Nephron progenitor cell (in vitro differentiated cells): ENCODE results near the gene EML1.

ENCODE experiments used
- DNase-seq: peaks from one replicate; pipeline ENCODE4 v3.0.0; 2021
- H3K27ac Mint-ChIP-seq: 2 replicates; pipeline ENCODE4 v1.8.0; 2021; ENCODE audit warnings: mild to moderate bottlenecking, moderate library complexity, mixed read lengths
- H3K27me3 Mint-ChIP-seq: 2 replicates; pipeline ENCODE4 v1.8.0; 2021; ENCODE audit warnings: mild to moderate bottlenecking, low read depth, mixed read lengths; ENCODE audit not compliant: poor library complexity
- H3K36me3 Mint-ChIP-seq: 2 replicates; pipeline ENCODE4 v1.8.0; 2021; ENCODE audit warnings: low read depth, mixed read lengths
- H3K4me1 Mint-ChIP-seq: 2 replicates; pipeline ENCODE4 v1.8.0; 2021; ENCODE audit warnings: mixed read lengths
- H3K4me3 Mint-ChIP-seq: 2 replicates; pipeline ENCODE4 v1.8.0; 2021; ENCODE audit warnings: mild to moderate bottlenecking, moderate library complexity, mixed read lengths
- H3K9me3 Mint-ChIP-seq: 2 replicates; pipeline ENCODE4 v1.8.0; 2021; ENCODE audit warnings: mild to moderate bottlenecking, moderate library complexity, mixed read lengths
- CTCF ChIP-seq: fragments of 200-600 bp; sonication (generic); IDR thresholded peaks from 2 replicates; pipeline ENCODE4 v1.5.0; 2021; ENCODE audit warnings: antibody characterized with exemption

Gene EML1

GRCh38 chr14:99937475-99938244, 144.4 kb downstream of the EML1 start:
- DNase-seq, result no peak
- H3K4me3 Mint-ChIP-seq, result no peak overlapping the region
- peaks cover 16% of the 10 kb centered on the region for H3K36me3 Mint-ChIP-seq
- peaks cover 13% of the 10 kb centered on the region for H3K4me1 Mint-ChIP-seq
- H3K27ac Mint-ChIP-seq, result no peak overlapping the region
- no peak for TF ChIP-seq CTCF
- no peaks in the 10 kb centered on the region for H3K9me3 Mint-ChIP-seq
- peaks cover 3% of the 10 kb centered on the region for H3K27me3 Mint-ChIP-seq

DNA sequence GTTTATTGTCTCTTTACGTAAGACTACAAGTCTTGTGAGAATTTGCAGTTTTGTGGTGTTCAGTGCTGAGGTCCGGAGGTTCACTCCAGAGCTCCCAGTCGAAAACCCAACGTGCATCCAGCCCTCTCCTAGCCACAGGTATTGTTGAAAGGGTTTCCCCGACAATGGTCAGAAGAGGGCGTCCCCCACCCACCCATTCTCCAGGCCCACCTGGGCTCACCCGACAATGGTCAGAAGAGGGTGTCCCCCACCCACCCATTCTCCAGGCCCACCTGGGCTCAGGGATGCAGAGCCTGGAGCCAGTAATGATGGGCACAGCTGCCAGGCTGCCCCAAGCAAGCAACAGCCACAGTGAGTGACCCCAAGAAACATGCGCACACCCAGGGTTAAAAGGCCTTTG, 145.2 kb downstream of the EML1 start:
- no peak for DNase-seq
- no peak overlapping the region for H3K27ac Mint-ChIP-seq
- H3K4me1 Mint-ChIP-seq, result peaks cover 13% of the 10 kb centered on the region
- peaks cover 3% of the 10 kb centered on the region for H3K27me3 Mint-ChIP-seq
- TF ChIP-seq CTCF, result no peak
- peaks cover 16% of the 10 kb centered on the region for H3K36me3 Mint-ChIP-seq
- H3K4me3 Mint-ChIP-seq, result no peak overlapping the region
- H3K9me3 Mint-ChIP-seq, result no peaks in the 10 kb centered on the region

GRCh38 chr14:99938896-99939295, 145.7 kb downstream of the EML1 start:
- H3K4me1 Mint-ChIP-seq, result peaks cover 13% of the 10 kb centered on the region
- H3K36me3 Mint-ChIP-seq, result peaks cover 16% of the 10 kb centered on the region
- no peaks in the 10 kb centered on the region for H3K9me3 Mint-ChIP-seq
- TF ChIP-seq CTCF, result no peak
- no peak for DNase-seq
- H3K4me3 Mint-ChIP-seq, result no peak overlapping the region
- peaks cover 3% of the 10 kb centered on the region for H3K27me3 Mint-ChIP-seq
- H3K27ac Mint-ChIP-seq, result no peak overlapping the region

DNA sequence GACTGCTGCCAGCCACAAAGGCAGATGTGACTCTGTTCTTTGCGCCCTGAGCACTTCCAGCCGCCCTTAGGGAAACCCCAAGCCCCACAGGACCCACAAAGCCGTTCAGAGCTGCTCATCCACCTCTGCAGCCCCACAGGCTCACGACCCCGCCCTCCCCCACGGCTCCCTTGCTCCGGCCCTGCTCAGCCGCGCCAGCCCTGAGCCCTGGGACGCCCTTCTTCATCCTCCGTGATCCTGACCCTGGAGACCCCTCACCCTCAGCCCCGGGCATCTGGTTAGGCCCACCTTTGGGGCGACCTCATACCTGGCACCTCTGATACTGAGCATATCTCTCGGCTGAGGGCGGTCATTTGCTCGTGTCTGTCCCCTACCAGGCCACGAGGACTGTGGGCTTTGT, 146.2 kb downstream of the EML1 start:
- H3K27ac Mint-ChIP-seq, result no peak overlapping the region
- H3K9me3 Mint-ChIP-seq, result no peaks in the 10 kb centered on the region
- DNase-seq, result no peak
- peaks cover 13% of the 10 kb centered on the region for H3K4me1 Mint-ChIP-seq
- H3K27me3 Mint-ChIP-seq, result peaks cover 3% of the 10 kb centered on the region
- no peak for TF ChIP-seq CTCF
- H3K36me3 Mint-ChIP-seq, result peaks cover 16% of the 10 kb centered on the region
- no peak overlapping the region for H3K4me3 Mint-ChIP-seq

GRCh38 chr14:99940064-99940463, 146.9 kb downstream of the EML1 start:
- peaks cover 3% of the 10 kb centered on the region for H3K27me3 Mint-ChIP-seq
- no peak overlapping the region for H3K4me3 Mint-ChIP-seq
- H3K27ac Mint-ChIP-seq, result no peak overlapping the region
- DNase-seq, result no peak
- no peak for TF ChIP-seq CTCF
- H3K4me1 Mint-ChIP-seq, result peaks cover 13% of the 10 kb centered on the region
- no peaks in the 10 kb centered on the region for H3K9me3 Mint-ChIP-seq
- peaks cover 11% of the 10 kb centered on the region for H3K36me3 Mint-ChIP-seq

GRCh38 chr14:99941211-99941610, 148.0 kb downstream of the EML1 start:
- no peak for DNase-seq
- Mint-ChIP-seq H3K9me3 (no peaks in the 10 kb centered on the region), H3K4me3 (no peak overlapping the region), H3K36me3 (peaks cover 6% of the 10 kb centered on the region), H3K4me1 (peaks cover 14% of the 10 kb centered on the region), H3K27me3 (peaks cover 10% of the 10 kb centered on the region), H3K27ac (no peak overlapping the region)
- no peak for TF ChIP-seq CTCF
